Fibroblast of villous mesenchyme (primary cell): ENCODE results near the gene SAMD13. TPM values are rescaled to one million over a fixed set of nuclear protein-coding genes. Genes with fewer than 3 reads are reported as not detected.

Experiments used
- DNase-seq: peaks from one replicate; pipeline ENCODE4 v3.0.0-alpha.2; 2010; ENCODE audit warnings: low read depth
- H3K4me3 ChIP-seq: 2 replicates; pipeline ENCODE4 v1.5.1; 2011; ENCODE audit warnings: low read depth, mild to moderate bottlenecking, low read length
- total RNA-seq: library from RNA; depleted of rRNA; stranded (reverse); fragments of >200 nt; gene quantifications from 2 replicates; pipeline ENCODE4 v1.2.3, GENCODE V29; 2012
- TF ChIP-seq, protein P1 (sequence below): IDR thresholded peaks from 2 replicates; pipeline ENCODE4 v1.5.1; 2012; ENCODE audit warnings: low read depth, mild to moderate bottlenecking, low read length; ENCODE audit not compliant: insufficient read depth

SAMD13 gene
- total RNA-seq, 1 donor, result under 0.01 TPM

DNA sequence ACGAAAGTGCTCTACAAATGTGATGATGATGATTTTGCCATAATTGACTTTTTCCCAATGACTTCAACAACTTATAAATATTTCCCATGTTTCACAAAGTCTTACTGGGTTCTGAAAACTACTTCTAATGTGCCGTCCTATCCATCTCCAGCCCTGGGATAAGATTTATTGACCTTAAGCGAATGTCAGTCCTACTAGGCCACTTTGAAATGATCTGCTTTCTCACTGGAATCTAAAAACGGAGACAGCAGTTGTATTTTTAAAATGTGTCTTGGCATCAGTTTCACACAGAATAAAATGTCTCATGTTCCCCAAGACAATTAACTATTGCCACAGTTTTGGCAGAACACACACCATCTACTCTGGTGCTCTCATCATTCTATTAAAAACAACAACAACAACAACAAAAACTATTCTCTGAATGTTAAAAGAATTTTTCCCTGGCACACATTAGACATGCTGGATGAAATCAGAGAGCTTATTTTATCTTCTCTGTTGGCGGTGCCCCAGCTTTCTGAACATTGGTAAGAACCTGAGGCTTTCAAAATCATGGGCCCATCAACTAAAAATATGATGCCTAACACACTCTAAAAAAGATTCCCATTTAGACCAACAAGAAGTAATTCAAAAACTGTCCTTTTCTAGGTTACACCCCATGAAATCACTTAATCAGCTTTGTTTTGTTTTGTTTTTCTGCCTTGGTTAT, 73.6 kb downstream of the SAMD13 start:
- DNase-seq, result peak; percentile 61
- TF ChIP-seq, protein P1, sequence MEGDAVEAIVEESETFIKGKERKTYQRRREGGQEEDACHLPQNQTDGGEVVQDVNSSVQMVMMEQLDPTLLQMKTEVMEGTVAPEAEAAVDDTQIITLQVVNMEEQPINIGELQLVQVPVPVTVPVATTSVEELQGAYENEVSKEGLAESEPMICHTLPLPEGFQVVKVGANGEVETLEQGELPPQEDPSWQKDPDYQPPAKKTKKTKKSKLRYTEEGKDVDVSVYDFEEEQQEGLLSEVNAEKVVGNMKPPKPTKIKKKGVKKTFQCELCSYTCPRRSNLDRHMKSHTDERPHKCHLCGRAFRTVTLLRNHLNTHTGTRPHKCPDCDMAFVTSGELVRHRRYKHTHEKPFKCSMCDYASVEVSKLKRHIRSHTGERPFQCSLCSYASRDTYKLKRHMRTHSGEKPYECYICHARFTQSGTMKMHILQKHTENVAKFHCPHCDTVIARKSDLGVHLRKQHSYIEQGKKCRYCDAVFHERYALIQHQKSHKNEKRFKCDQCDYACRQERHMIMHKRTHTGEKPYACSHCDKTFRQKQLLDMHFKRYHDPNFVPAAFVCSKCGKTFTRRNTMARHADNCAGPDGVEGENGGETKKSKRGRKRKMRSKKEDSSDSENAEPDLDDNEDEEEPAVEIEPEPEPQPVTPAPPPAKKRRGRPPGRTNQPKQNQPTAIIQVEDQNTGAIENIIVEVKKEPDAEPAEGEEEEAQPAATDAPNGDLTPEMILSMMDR, result no peak
- no peak overlapping the region for H3K4me3 ChIP-seq

DNA sequence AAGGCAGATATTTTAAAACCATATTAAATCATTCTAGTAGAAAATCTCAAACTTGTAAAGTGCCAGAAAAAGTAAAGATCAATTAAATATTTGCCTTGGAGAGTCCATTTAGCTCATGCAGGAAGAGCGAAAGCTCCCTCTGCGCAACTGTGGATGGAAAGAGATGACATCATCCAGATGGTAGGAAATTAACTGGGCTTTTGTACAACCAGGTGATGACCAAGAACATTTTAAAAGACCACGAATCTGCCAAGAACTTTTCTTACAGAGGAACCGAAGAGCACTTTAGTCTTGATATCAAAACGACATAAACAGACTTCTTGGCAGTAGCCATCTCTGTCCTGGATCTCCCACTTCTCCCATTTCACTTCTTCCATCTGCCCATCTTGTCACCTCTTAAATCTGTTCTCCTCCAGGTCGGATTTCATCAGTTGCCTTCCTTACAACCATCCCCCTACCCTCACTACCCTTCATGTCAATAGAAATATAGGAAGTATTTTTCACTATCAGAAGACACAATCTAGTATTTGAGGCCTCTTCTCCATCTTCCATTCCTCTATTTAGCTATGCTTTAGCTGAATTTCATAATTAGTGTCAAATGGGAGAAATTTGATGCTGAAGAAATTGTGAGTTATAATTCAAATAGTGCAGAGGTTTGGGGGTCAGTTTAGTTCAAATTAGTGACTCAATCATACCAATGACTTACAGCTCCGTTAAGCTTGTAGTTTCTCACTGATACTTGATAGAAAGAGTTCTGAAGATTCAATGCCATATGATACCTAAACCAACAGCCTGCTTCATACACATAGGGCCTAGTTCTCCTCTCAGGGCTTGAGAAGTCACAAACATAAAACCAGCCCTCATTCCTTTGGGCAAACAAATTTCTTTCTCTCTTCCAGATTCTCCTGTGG, 74.7 kb downstream of the SAMD13 start:
- H3K4me3 ChIP-seq, result no peak overlapping the region
- TF ChIP-seq, protein P1, result no peak
- DNase-seq, result peak; percentile 34

DNA sequence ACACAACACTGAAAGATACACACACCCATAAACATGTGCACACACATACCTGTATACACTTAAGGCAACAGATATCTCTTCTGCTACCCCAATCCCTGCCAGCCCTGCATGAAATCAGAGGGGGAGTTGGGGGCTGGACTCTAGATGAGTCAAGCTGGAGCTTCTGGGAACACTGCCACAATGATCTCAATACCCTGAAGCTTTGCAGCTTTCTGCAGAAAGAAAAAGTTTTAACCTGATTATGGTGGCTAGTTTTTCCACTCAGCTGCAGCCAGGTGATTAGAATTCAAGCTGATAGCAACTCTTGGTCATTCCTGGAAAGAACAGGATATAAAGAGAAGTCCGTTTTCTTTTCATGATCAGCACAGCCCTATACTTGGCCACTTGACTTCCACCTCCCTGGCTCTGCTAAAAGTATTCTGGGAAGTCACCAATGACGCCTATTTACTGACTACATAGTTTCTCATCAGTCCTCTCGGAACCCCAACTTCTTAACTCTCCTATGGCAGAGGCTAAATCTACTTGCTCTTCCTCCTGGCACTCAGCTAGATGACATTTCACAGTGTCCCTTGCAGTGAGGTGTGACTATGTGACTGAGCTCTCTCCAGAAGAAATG, 76.1 kb downstream of the SAMD13 start:
- peak; percentile 63 for DNase-seq
- no peak overlapping the region for H3K4me3 ChIP-seq
- TF ChIP-seq, protein P1, result no peak

DNA sequence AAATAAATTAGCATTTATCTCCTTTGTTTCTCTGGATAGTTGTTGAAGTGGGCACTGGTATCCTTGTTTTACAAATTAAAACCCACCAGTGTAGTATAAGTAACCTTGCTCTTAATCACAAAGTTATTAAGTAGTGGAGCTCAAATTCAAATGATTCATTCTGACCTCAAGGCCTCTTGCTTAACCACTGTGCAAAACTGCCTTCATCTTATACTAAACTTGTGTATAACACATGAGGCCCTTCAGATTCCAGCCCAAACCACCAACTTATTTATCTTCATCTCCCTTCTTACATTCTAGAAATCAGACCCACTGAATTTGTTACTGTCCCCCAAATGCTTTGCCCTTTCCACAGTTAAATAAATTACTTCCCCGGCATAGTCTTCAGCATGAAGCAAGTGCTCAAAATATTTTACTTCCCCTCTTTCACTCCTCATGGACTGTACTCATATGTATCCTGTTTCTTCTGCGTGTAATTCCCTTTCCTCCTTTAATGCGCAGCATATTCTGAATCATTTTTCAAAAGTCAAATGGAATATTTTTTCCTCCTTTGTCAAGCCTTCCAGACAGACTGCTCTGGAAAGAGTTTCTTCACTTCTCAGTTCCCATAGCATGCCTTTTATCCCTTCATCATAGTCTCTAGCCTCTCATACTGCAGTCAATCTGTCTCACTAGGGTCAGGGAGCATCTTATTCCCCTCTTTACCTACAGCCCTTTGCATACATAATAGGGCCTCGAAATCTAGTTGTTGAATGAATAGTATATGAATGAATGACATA, 77.8 kb downstream of the SAMD13 start:
- H3K4me3 ChIP-seq, result no peak overlapping the region
- DNase-seq, result peak; percentile 83
- TF ChIP-seq, protein P1, result no peak

DNA sequence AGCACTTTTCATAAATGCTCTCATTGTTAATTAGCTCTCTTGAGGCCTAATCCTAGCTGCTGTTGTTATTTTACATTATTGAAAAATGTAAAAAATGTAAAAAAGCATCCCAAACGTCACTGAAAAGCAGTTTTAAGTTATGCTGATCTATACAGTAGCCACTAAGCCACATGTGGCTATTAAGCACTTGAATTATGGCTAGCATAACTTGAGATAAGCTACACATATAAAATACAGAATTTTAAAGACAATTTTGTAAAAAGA, 78.3 kb downstream of the SAMD13 start:
- no peak overlapping the region for H3K4me3 ChIP-seq
- no peak for DNase-seq
- TF ChIP-seq, protein P1, result no peak

DNA sequence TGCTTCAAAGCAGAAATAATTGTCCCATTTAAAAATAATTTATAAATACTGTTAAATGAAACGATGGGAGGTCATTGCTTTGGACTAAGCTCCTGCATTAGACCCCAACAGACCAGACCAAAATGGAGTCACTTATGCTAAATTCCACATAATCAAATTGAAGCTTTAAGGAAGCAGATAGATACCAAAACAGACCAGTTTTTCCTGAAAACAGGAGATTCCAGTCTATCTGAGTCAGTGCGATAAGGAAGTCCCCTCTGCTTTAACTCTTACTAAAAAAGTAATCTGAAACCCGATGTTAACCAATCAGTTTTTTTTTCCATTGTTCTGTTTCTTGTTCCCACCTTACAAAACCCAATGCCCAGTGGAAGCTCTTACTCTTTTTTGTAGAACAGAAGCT, 80.6 kb downstream of the SAMD13 start:
- TF ChIP-seq, protein P1, result no peak
- H3K4me3 ChIP-seq, result no peak overlapping the region
- peak; percentile 22 for DNase-seq
